OCI-LY1 (cell line): ENCODE results near the gene FOXC2.

ENCODE experiments used
- H2AFZ ChIP-seq: fragments of 200-600 bp; sonication (generic), shearing (Covaris generic); 2 replicates; pipeline ENCODE4 v1.6.0; 2014; ENCODE audit warnings: antibody characterized with exemption, mild to moderate bottlenecking, low read length
- H3F3A ChIP-seq: fragments of 200-600 bp; sonication (generic), shearing (Covaris generic); 2 replicates; pipeline ENCODE4 v1.6.0; 2014; ENCODE audit warnings: mild to moderate bottlenecking, antibody characterized with exemption, low read length, moderate library complexity; ENCODE audit not compliant: insufficient read depth
- H3K27ac ChIP-seq: fragments of 200-600 bp; sonication (generic); 2 replicates; pipeline ENCODE4 v1.5.1; 2014; ENCODE audit warnings: low read length, mixed run types, mild to moderate bottlenecking, low read depth; ENCODE audit not compliant: poor library complexity, severe bottlenecking
- H3K27me3 ChIP-seq: fragments of 200-600 bp; sonication (generic); 2 replicates; pipeline ENCODE4 v1.6.0; 2014; ENCODE audit warnings: antibody characterized with exemption, mild to moderate bottlenecking, low read length, moderate library complexity; ENCODE audit not compliant: insufficient read depth
- H3K36me3 ChIP-seq: fragments of 200-600 bp; sonication (generic); 2 replicates; pipeline ENCODE4 v1.6.1; 2014; ENCODE audit warnings: mild to moderate bottlenecking, antibody characterized with exemption, low read length, moderate library complexity, mixed read lengths; ENCODE audit not compliant: insufficient read depth
- H3K4me1 ChIP-seq: fragments of 200-600 bp; sonication (generic); 2 replicates; pipeline ENCODE4 v1.5.1; 2014; ENCODE audit warnings: mild to moderate bottlenecking, low read length, moderate library complexity; ENCODE audit not compliant: insufficient read depth, severe bottlenecking
- H3K4me2 ChIP-seq: fragments of 200-600 bp; sonication (generic), shearing (Covaris generic); 2 replicates; pipeline ENCODE4 v1.6.1; 2014; ENCODE audit warnings: low read length
- H3K4me3 ChIP-seq: fragments of 200-600 bp; sonication (generic); 2 replicates; pipeline ENCODE4 v1.5.1; 2014; ENCODE audit warnings: low read length, low read depth, mild to moderate bottlenecking, mixed read lengths; ENCODE audit not compliant: poor library complexity, severe bottlenecking
- H3K79me2 ChIP-seq: fragments of 200-600 bp; shearing (Covaris generic); 2 replicates; pipeline ENCODE4 v1.6.1; 2016; ENCODE audit warnings: mixed run types, low read length, mixed read lengths; ENCODE audit not compliant: insufficient read depth
- H3K9ac ChIP-seq: fragments of 200-600 bp; sonication (generic), shearing (Covaris generic); 2 replicates; pipeline ENCODE4 v1.6.1; 2014; ENCODE audit warnings: mild to moderate bottlenecking, low read length, mixed read lengths
- H3K9me2 ChIP-seq: fragments of 200-600 bp; sonication (generic), shearing (Covaris generic); 2 replicates; pipeline ENCODE4 v1.6.1; 2014; ENCODE audit warnings: low read depth, mild to moderate bottlenecking, low read length, mixed read lengths
- H3K9me3 ChIP-seq: fragments of 200-600 bp; shearing (Covaris generic); 2 replicates; pipeline ENCODE4 v1.6.1; 2014; ENCODE audit warnings: low read length, mixed read lengths
- H4K20me1 ChIP-seq: fragments of 200-600 bp; sonication (generic), shearing (Covaris generic); 2 replicates; pipeline ENCODE4 v1.6.0; 2016; ENCODE audit warnings: mild to moderate bottlenecking, low read length; ENCODE audit not compliant: insufficient read depth
- EZH2 ChIP-seq: fragments of 200-600 bp; sonication (generic), shearing (Covaris generic); IDR thresholded peaks from 2 replicates; pipeline ENCODE4 v1.8.0; 2017; ENCODE audit warnings: borderline replicate concordance, mixed run types, mild to moderate bottlenecking, antibody characterized with exemption, low read length, moderate library complexity, mixed read lengths
- TF ChIP-seq, protein P1 (sequence below): fragments of 200-600 bp; sonication (generic), shearing (Covaris generic); IDR thresholded peaks from 2 replicates; pipeline ENCODE4 v1.5.1; 2017; ENCODE audit warnings: mild to moderate bottlenecking, antibody characterized with exemption, low read length, moderate library complexity, mixed read lengths

FOXC2 gene

DNA sequence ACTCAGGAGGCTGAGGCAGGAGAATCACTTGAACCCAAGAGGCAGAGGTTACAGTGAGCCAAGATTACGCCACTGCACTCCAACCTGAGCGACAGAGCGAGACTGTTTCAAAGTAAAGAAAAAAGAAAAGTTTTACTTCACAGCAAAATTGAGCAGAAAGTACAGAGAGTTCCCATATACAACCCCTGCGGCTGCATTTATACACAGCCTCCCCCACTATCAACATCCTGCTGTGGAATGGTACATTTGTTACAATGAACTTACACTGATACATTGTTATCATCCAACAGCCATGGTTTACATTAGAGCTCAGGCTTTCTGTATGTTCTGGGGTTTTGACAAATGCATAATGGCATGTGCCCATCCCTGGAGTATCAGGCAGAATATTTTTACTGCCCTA, 9.0 kb upstream of the FOXC2 start:
- Histone ChIP-seq H3K9me2 (no peaks in the 10 kb centered on the region), H3K27ac (no peak overlapping the region), H3K9ac (no peak overlapping the region), H3K79me2 (no peaks in the 10 kb centered on the region), H3K36me3 (0 out of 2 replicates have a peak, but pooled peaks cover 4% of the 10 kb centered on the region), H3K4me1 (peaks cover 13% of the 10 kb centered on the region), H4K20me1 (no peaks in the 10 kb centered on the region), H3K4me3 (no peak overlapping the region), H3K9me3 (no peaks in the 10 kb centered on the region), H3F3A (no peaks in the 10 kb centered on the region), H2AFZ (no peak overlapping the region), H3K27me3 (no peaks in the 10 kb centered on the region), H3K4me2 (no peak overlapping the region)
- TF ChIP-seq, protein P1, sequence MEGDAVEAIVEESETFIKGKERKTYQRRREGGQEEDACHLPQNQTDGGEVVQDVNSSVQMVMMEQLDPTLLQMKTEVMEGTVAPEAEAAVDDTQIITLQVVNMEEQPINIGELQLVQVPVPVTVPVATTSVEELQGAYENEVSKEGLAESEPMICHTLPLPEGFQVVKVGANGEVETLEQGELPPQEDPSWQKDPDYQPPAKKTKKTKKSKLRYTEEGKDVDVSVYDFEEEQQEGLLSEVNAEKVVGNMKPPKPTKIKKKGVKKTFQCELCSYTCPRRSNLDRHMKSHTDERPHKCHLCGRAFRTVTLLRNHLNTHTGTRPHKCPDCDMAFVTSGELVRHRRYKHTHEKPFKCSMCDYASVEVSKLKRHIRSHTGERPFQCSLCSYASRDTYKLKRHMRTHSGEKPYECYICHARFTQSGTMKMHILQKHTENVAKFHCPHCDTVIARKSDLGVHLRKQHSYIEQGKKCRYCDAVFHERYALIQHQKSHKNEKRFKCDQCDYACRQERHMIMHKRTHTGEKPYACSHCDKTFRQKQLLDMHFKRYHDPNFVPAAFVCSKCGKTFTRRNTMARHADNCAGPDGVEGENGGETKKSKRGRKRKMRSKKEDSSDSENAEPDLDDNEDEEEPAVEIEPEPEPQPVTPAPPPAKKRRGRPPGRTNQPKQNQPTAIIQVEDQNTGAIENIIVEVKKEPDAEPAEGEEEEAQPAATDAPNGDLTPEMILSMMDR: no peak
- TF ChIP-seq EZH2: no peak

DNA sequence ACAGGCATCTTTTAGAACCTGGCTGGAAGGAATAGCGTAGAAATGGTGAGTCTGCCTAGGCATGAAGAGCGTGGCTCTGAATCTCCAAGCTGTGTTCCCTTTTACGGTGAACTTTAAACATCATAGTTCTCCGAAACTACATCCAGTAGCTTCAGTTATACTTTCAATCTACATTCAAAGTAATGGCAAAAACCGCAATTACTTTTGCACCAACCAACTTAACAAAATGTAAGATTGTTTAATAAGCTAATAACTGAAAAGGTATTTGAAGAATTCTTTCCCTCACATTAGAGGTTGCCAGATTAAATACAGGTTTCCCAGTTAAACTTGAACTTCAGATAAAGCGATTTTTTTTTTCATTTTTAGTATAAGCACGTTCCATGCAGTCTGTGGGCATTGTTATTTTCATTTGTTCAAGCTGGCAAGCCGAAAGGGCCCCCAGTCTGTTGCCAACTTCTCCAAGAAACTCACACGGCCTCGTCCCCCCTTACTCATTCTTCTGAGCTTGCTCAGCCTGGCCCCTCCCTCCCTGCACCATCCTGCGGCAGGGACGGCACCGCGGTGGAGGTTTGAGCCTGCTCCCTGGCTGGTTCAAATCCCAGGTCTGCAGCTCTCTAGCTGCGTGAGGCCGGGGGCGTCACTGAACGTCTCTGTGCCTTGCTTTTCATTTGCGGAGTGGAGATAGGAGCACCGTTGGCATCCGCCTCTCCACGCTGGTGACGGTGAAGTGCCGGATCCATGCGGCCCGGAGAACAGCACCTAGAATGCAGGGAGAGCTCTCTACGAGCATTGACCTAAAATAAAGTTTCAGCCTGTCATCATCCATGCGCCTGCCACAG, 8.1 kb upstream of the FOXC2 start:
- Histone ChIP-seq H3K9ac (no peak overlapping the region), H3K27ac (no peak overlapping the region), H2AFZ (no peak overlapping the region), H3K4me3 (no peak overlapping the region), H4K20me1 (no peaks in the 10 kb centered on the region), H3K27me3 (no peaks in the 10 kb centered on the region), H3K4me1 (peaks cover 16% of the 10 kb centered on the region), H3F3A (no peaks in the 10 kb centered on the region), H3K79me2 (no peaks in the 10 kb centered on the region), H3K36me3 (0 out of 2 replicates have a peak, but pooled peaks cover under 1% of the 10 kb centered on the region), H3K4me2 (no peak overlapping the region), H3K9me3 (no peaks in the 10 kb centered on the region), H3K9me2 (no peaks in the 10 kb centered on the region)
- TF ChIP-seq, protein P1: no peak
- TF ChIP-seq EZH2: no peak

DNA sequence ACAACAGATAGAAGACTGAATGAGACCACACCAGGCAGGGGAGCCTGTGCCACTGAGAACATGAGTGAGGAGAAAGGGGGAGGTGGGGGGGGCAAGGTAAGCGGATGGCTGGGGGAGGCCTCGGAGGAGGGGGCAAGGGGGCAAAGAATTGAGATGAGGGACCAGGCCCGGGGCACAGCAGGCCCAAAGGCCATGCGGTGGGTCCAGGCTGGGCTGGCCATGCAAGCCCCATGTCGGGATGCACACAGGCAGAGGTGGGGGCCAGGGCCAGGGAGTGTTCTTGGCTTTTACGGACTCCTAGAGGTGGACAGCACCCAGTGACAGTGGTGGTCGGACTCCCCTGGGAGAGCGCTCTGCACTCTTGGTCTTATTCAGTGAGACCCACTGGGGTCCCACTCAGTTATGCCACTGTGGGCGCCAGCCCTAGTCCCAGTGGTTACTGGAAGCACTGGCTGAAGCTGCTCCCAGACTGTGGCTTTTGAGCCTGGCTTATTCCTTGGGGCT, 6.8 kb upstream of the FOXC2 start:
- no peak overlapping the region for H2AFZ ChIP-seq
- H3F3A ChIP-seq: no peaks in the 10 kb centered on the region
- no peak overlapping the region for H3K4me3 ChIP-seq
- H3K9ac ChIP-seq: no peak overlapping the region
- H3K4me1 ChIP-seq: peaks cover 17% of the 10 kb centered on the region
- no peaks in the 10 kb centered on the region for H3K27me3 ChIP-seq
- no peak overlapping the region for H3K27ac ChIP-seq
- no peaks in the 10 kb centered on the region for H3K79me2 ChIP-seq
- H3K9me2 ChIP-seq: no peaks in the 10 kb centered on the region
- H3K36me3 ChIP-seq: no peaks in the 10 kb centered on the region
- TF ChIP-seq, protein P1: no peak
- no peaks in the 10 kb centered on the region for H3K9me3 ChIP-seq
- no peaks in the 10 kb centered on the region for H4K20me1 ChIP-seq
- H3K4me2 ChIP-seq: no peak overlapping the region
